ENCODE data around the gene TRNT1.

TRNT1 gene

GRCh38 chr3:3119393-3119851 is 7.3 kb upstream of the TRNT1 start:
- no peak for DNase-seq (ENCODE audit: low read depth)
- no peak overlapping the region for H3K4me3 ChIP-seq (ENCODE audit: low read depth, low read length)
- TF ChIP-seq CTCF (IDR thresholded peaks at IDR 0.05; ENCODE audit: low read depth, low read length): no peak
- no peak for TF ChIP-seq MAX (IDR thresholded peaks at IDR 0.05; ENCODE audit: low read depth, low read length)
- no peak for TF ChIP-seq MYC (IDR thresholded peaks at IDR 0.05; ENCODE audit: low read depth, low read length)
- TF ChIP-seq POLR2A (IDR thresholded peaks at IDR 0.05; ENCODE audit: extremely low read depth, insufficient read length): no peak

GRCh38 chr3:3125977-3126376 is 763 bp upstream of the TRNT1 start:
- peak overlapping the region; percentile 74 for H3K4me3 ChIP-seq (ENCODE audit: low read depth, low read length)
- no peak for TF ChIP-seq POLR2A (IDR thresholded peaks at IDR 0.05; ENCODE audit: extremely low read depth, insufficient read length)
- TF ChIP-seq MYC (IDR thresholded peaks at IDR 0.05; ENCODE audit: low read depth, low read length): no peak
- no peak for TF ChIP-seq MAX (IDR thresholded peaks at IDR 0.05; ENCODE audit: low read depth, low read length)
- TF ChIP-seq CTCF (IDR thresholded peaks at IDR 0.05; ENCODE audit: low read depth, low read length): no peak
- no peak for DNase-seq (ENCODE audit: low read depth)

DNA sequence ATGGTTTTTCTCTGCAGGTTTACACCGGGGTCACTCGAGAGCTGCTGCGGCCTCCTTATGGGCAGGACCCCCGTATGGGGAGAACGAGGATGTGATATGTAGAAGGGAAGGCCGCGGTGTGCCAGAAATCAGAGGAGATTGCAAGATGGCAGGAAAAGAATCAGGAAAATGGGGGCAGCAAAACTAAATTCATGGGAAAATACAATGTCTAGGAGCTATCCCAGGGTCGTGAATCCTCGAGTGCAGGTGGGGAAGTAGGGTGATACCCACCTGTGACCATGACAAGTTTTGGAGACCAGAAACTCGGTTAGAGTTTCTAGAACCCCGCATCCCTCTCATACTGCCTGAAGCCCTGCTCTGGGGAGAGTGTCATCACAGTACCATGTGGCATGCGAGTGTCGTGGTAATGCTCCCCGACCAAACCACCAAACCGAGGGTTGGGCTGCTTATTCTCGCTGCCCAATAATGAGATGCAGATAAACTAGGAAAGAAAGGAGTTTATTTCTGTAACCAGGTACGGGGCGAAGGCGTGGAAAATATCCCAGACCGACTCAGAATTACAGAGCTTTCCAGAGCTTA is 781 bp downstream of the TRNT1 start:
- H3K4me3 ChIP-seq (ENCODE audit: low read depth, low read length): peak overlapping the region; percentile 95
- peak; percentile 56 for DNase-seq (ENCODE audit: low read depth)
- peak; percentile 5; the same call in 1 of the 2 replicates for TF ChIP-seq MAX (IDR thresholded peaks at IDR 0.05; ENCODE audit: low read depth, low read length)
- TF ChIP-seq MYC (IDR thresholded peaks at IDR 0.05; ENCODE audit: low read depth, low read length): peak; percentile 4; the same call in 1 of the 2 replicates
- TF ChIP-seq CTCF (IDR thresholded peaks at IDR 0.05; ENCODE audit: low read depth, low read length): no peak

GRCh38 chr3:3129579-3129978 is 2.8 kb downstream of the TRNT1 start:
- no peak for DNase-seq (ENCODE audit: low read depth)
- TF ChIP-seq CTCF (IDR thresholded peaks at IDR 0.05; ENCODE audit: low read depth, low read length) (no peak), MYC (IDR thresholded peaks at IDR 0.05; ENCODE audit: low read depth, low read length) (no peak), POLR2A (IDR thresholded peaks at IDR 0.05; ENCODE audit: extremely low read depth, insufficient read length) (no peak), MAX (IDR thresholded peaks at IDR 0.05; ENCODE audit: low read depth, low read length) (no peak)
- H3K4me3 ChIP-seq (ENCODE audit: low read depth, low read length): peak overlapping the region; percentile 3

GRCh38 chr3:3133500-3133899 is 6.8 kb downstream of the TRNT1 start:
- TF ChIP-seq POLR2A (IDR thresholded peaks at IDR 0.05; ENCODE audit: extremely low read depth, insufficient read length) (no peak), CTCF (IDR thresholded peaks at IDR 0.05; ENCODE audit: low read depth, low read length) (no peak), MAX (IDR thresholded peaks at IDR 0.05; ENCODE audit: low read depth, low read length) (no peak), MYC (IDR thresholded peaks at IDR 0.05; ENCODE audit: low read depth, low read length) (no peak)
- H3K4me3 ChIP-seq (ENCODE audit: low read depth, low read length): no peak overlapping the region
- peak; percentile 22 for DNase-seq (ENCODE audit: low read depth)
